ENCODE measurements around the gene SNED1. TPM values are rescaled to one million over a fixed set of nuclear protein-coding genes. Genes with fewer than 3 reads are reported as not detected.

Gene SNED1
- polyA plus RNA-seq, 1 donor from 2014 or later: 0.32 TPM

DNA sequence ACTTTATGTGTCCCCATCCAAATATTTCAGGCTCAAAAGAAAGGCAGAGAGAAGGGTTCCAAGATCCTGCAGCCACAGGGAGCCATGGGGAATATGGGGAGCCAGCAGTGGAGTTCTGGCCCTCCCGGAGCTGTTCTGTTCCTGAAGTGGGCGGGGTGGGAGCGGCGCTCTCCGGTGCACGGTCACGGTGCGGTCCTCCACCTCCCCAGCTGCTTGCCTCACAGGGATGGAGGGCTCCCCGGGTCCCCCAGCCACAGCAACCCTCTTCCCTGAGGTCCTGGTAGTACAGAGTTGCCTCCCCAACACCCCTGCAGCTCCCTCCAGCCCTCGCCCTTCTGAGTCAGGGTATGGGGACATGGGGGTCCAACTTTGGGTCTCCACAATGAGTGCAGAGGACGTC, 26.2 kb upstream of the SNED1 start:
- Histone ChIP-seq H3K27me3 (ENCODE audit: insufficient read depth, low read depth, low read length) (no peaks in the 10 kb centered on the region), H3K9me2 (ENCODE audit: insufficient read depth, low read length) (no peaks in the 10 kb centered on the region), H3K79me2 (replicated peaks; ENCODE audit: insufficient read depth, low read length) (no peaks in the 10 kb centered on the region), H2AFZ (ENCODE audit: low read depth, low read length) (no peak overlapping the region), H3F3A (ENCODE audit: insufficient read depth, low read length, poor library complexity, severe bottlenecking) (no peaks in the 10 kb centered on the region), H3K27ac (ENCODE audit: low read length) (no peak overlapping the region), H3K4me2 (ENCODE audit: low read length) (no peak overlapping the region), H3K9ac (ENCODE audit: low read length) (no peak overlapping the region), H3K9me3 (ENCODE audit: low read length) (no peaks in the 10 kb centered on the region), H3K4me3 (ENCODE audit: low read length) (no peak overlapping the region), H4K20me1 (ENCODE audit: insufficient read depth) (no peaks in the 10 kb centered on the region), H3K36me3 (ENCODE audit: insufficient read depth, low read length) (no peaks in the 10 kb centered on the region)
- no peak for TF ChIP-seq EP300 (conservative IDR thresholded peaks at IDR 0.05; ENCODE audit: poor library complexity, severe bottlenecking)
- no peak for TF ChIP-seq SMC3 (conservative IDR thresholded peaks at IDR 0.05; ENCODE audit: poor library complexity)
- TF ChIP-seq RAD21 (conservative IDR thresholded peaks at IDR 0.05): no peak
- TF ChIP-seq MXI1 (conservative IDR thresholded peaks at IDR 0.05; ENCODE audit: poor library complexity, severe bottlenecking): no peak

GRCh38 chr2:240972636-240973521, 25.5 kb upstream of the SNED1 start:
- no peaks in the 10 kb centered on the region for H3K9me3 ChIP-seq (ENCODE audit: low read length)
- no peak overlapping the region for H3K9ac ChIP-seq (ENCODE audit: low read length)
- H3K4me3 ChIP-seq (ENCODE audit: low read length): no peak overlapping the region
- no peaks in the 10 kb centered on the region for H3K27me3 ChIP-seq (ENCODE audit: insufficient read depth, low read depth, low read length)
- H2AFZ ChIP-seq (ENCODE audit: low read depth, low read length): no peak overlapping the region
- no peaks in the 10 kb centered on the region for H3F3A ChIP-seq (ENCODE audit: insufficient read depth, low read length, poor library complexity, severe bottlenecking)
- no peak overlapping the region for H3K4me2 ChIP-seq (ENCODE audit: low read length)
- H3K36me3 ChIP-seq (ENCODE audit: insufficient read depth, low read length): no peaks in the 10 kb centered on the region
- H3K9me2 ChIP-seq (ENCODE audit: insufficient read depth, low read length): no peaks in the 10 kb centered on the region
- H3K27ac ChIP-seq (ENCODE audit: low read length): no peak overlapping the region
- H4K20me1 ChIP-seq (ENCODE audit: insufficient read depth): no peaks in the 10 kb centered on the region
- no peaks in the 10 kb centered on the region for H3K79me2 ChIP-seq (replicated peaks; ENCODE audit: insufficient read depth, low read length)
- TF ChIP-seq, protein P1, sequence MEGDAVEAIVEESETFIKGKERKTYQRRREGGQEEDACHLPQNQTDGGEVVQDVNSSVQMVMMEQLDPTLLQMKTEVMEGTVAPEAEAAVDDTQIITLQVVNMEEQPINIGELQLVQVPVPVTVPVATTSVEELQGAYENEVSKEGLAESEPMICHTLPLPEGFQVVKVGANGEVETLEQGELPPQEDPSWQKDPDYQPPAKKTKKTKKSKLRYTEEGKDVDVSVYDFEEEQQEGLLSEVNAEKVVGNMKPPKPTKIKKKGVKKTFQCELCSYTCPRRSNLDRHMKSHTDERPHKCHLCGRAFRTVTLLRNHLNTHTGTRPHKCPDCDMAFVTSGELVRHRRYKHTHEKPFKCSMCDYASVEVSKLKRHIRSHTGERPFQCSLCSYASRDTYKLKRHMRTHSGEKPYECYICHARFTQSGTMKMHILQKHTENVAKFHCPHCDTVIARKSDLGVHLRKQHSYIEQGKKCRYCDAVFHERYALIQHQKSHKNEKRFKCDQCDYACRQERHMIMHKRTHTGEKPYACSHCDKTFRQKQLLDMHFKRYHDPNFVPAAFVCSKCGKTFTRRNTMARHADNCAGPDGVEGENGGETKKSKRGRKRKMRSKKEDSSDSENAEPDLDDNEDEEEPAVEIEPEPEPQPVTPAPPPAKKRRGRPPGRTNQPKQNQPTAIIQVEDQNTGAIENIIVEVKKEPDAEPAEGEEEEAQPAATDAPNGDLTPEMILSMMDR (IDR thresholded peaks at IDR 0.05; ENCODE audit: poor library complexity, severe bottlenecking): no peak
- TF ChIP-seq, protein P2, sequence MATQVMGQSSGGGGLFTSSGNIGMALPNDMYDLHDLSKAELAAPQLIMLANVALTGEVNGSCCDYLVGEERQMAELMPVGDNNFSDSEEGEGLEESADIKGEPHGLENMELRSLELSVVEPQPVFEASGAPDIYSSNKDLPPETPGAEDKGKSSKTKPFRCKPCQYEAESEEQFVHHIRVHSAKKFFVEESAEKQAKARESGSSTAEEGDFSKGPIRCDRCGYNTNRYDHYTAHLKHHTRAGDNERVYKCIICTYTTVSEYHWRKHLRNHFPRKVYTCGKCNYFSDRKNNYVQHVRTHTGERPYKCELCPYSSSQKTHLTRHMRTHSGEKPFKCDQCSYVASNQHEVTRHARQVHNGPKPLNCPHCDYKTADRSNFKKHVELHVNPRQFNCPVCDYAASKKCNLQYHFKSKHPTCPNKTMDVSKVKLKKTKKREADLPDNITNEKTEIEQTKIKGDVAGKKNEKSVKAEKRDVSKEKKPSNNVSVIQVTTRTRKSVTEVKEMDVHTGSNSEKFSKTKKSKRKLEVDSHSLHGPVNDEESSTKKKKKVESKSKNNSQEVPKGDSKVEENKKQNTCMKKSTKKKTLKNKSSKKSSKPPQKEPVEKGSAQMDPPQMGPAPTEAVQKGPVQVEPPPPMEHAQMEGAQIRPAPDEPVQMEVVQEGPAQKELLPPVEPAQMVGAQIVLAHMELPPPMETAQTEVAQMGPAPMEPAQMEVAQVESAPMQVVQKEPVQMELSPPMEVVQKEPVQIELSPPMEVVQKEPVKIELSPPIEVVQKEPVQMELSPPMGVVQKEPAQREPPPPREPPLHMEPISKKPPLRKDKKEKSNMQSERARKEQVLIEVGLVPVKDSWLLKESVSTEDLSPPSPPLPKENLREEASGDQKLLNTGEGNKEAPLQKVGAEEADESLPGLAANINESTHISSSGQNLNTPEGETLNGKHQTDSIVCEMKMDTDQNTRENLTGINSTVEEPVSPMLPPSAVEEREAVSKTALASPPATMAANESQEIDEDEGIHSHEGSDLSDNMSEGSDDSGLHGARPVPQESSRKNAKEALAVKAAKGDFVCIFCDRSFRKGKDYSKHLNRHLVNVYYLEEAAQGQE (IDR thresholded peaks at IDR 0.05; ENCODE audit: borderline replicate concordance): no peak
- TF ChIP-seq RAD21 (conservative IDR thresholded peaks at IDR 0.05) (no peak), EZH2 (IDR thresholded peaks at IDR 0.05; ENCODE audit: borderline replicate concordance, insufficient read depth, low read length, poor library complexity, severe bottlenecking) (no peak)

Data from neural cell (in vitro differentiated cells).